Liver (tissue), 3 donors: ENCODE results near the gene FARP1.

Experiments used
- CTCF ChIP-seq: fragments of 150-350 bp; IDR thresholded peaks from 2 replicates; pipeline ENCODE4 v1.5.1; 2017; ENCODE audit warnings: improper control_type of control experiment, low read depth, low read length; ENCODE audit not compliant: missing input control
- GABPA ChIP-seq, 2 donors: IDR thresholded peaks in 1 of 2; conservative IDR thresholded peaks in 1 of 2; 2 replicates each; pipeline ENCODE4 v1.6.1; 2016; ENCODE audit warnings: antibody characterized with exemption in 2 of 2, mild to moderate bottlenecking in 1 of 2, moderate library complexity in 1 of 2
- SP1 ChIP-seq: IDR thresholded peaks from 2 replicates; pipeline ENCODE4 v1.6.1; 2018; ENCODE audit warnings: antibody characterized with exemption, mild to moderate bottlenecking
- TF ChIP-seq, protein P1 (sequence below): IDR thresholded peaks from 2 replicates; pipeline ENCODE4 v1.6.1; 2016; ENCODE audit warnings: antibody characterized with exemption, mild to moderate bottlenecking
- TF ChIP-seq, protein P2 (sequence below): IDR thresholded peaks from 2 replicates; pipeline ENCODE4 v1.6.1; 2016; ENCODE audit warnings: antibody characterized with exemption
- donor health status: healthy.
- donor health status: healthy.

GRCh38 chr13:98118865-98119264 is 24.0 kb upstream of the FARP1 start:
- TF ChIP-seq CTCF, result no peak
- TF ChIP-seq, protein P1, sequence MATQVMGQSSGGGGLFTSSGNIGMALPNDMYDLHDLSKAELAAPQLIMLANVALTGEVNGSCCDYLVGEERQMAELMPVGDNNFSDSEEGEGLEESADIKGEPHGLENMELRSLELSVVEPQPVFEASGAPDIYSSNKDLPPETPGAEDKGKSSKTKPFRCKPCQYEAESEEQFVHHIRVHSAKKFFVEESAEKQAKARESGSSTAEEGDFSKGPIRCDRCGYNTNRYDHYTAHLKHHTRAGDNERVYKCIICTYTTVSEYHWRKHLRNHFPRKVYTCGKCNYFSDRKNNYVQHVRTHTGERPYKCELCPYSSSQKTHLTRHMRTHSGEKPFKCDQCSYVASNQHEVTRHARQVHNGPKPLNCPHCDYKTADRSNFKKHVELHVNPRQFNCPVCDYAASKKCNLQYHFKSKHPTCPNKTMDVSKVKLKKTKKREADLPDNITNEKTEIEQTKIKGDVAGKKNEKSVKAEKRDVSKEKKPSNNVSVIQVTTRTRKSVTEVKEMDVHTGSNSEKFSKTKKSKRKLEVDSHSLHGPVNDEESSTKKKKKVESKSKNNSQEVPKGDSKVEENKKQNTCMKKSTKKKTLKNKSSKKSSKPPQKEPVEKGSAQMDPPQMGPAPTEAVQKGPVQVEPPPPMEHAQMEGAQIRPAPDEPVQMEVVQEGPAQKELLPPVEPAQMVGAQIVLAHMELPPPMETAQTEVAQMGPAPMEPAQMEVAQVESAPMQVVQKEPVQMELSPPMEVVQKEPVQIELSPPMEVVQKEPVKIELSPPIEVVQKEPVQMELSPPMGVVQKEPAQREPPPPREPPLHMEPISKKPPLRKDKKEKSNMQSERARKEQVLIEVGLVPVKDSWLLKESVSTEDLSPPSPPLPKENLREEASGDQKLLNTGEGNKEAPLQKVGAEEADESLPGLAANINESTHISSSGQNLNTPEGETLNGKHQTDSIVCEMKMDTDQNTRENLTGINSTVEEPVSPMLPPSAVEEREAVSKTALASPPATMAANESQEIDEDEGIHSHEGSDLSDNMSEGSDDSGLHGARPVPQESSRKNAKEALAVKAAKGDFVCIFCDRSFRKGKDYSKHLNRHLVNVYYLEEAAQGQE, result no peak
- no peak for TF ChIP-seq GABPA (IDR thresholded peaks at IDR 0.05 in 1 of 2, conservative IDR thresholded peaks at IDR 0.05 in 1 of 2)
- TF ChIP-seq, protein P2, sequence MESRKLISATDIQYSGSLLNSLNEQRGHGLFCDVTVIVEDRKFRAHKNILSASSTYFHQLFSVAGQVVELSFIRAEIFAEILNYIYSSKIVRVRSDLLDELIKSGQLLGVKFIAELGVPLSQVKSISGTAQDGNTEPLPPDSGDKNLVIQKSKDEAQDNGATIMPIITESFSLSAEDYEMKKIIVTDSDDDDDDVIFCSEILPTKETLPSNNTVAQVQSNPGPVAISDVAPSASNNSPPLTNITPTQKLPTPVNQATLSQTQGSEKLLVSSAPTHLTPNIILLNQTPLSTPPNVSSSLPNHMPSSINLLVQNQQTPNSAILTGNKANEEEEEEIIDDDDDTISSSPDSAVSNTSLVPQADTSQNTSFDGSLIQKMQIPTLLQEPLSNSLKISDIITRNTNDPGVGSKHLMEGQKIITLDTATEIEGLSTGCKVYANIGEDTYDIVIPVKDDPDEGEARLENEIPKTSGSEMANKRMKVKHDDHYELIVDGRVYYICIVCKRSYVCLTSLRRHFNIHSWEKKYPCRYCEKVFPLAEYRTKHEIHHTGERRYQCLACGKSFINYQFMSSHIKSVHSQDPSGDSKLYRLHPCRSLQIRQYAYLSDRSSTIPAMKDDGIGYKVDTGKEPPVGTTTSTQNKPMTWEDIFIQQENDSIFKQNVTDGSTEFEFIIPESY, result no peak
- no peak for TF ChIP-seq SP1
